CD4-positive, alpha-beta T cell (primary cell): ENCODE results near the gene PTCD3. TPM values are rescaled to one million over a fixed set of nuclear protein-coding genes. Genes with fewer than 3 reads are reported as not detected.

Experiments
- ATAC-seq: fragments of 200-7000 bp; cut with Tn5 transposase; one replicate; pipeline ENCODE4 v1.10.0; 2022; ENCODE audit warnings: mild to moderate bottlenecking; ENCODE audit not compliant: poor library complexity
- CTCF ChIA-PET: fragments of 350-600 bp; sonication (Branson Sonifier 250); formaldehyde crosslinking; loops from one replicate; lab custom pipeline; 2021; ENCODE audit warnings: antibody characterized with exemption, inconsistent platforms; lab: Charles Lee
- POLR2A ChIA-PET: fragments of 350-600 bp; sonication (Branson Sonifier 250); formaldehyde crosslinking; loops from one replicate; lab custom pipeline; 2021; ENCODE audit warnings: antibody characterized with exemption, inconsistent platforms; lab: Charles Lee
- DNase-seq, 14 experiments: peaks; one replicate each; pipeline ENCODE4 v3.0.0-alpha.2; 2013 to 2020; ENCODE audit warnings: mixed read lengths in 2 of 14
- H3K27ac ChIP-seq, 2 donors: one replicate each; pipeline versions ENCODE4 v1.5.1 to v1.7.0; 2013; ENCODE audit warnings: low read length in 2 of 2, low read depth in 1 of 2, mild to moderate bottlenecking in 1 of 2
- H3K27me3 ChIP-seq, 2 experiments: 1 replicate in 1 of 2; 2 replicates in 1 of 2; pipeline versions ENCODE4 v1.6.1 to v1.7.0; 2013; ENCODE audit warnings: low read length in 2 of 2, control low read depth in 1 of 2, mild to moderate bottlenecking in 1 of 2, moderate library complexity in 1 of 2; ENCODE audit not compliant: insufficient read depth in 2 of 2, control insufficient read depth in 1 of 2
- H3K36me3 ChIP-seq: one replicate; pipeline ENCODE4 v1.6.1; 2013; ENCODE audit warnings: low read length, control low read depth; ENCODE audit not compliant: insufficient read depth
- H3K4me1 ChIP-seq: one replicate; pipeline ENCODE4 v1.6.1; 2013; ENCODE audit warnings: low read length, control low read depth; ENCODE audit not compliant: insufficient read depth
- H3K4me3 ChIP-seq: one replicate; pipeline ENCODE4 v1.5.1; 2013; ENCODE audit warnings: mild to moderate bottlenecking, low read length, moderate library complexity
- H3K9me3 ChIP-seq, 2 experiments: 1 replicate in 1 of 2; 2 replicates in 1 of 2; pipeline versions ENCODE4 v1.6.1 to v1.7.0; 2013; ENCODE audit warnings: low read length in 2 of 2, mild to moderate bottlenecking in 2 of 2, control low read depth in 1 of 2, moderate library complexity in 1 of 2; ENCODE audit not compliant: control insufficient read depth in 1 of 2, insufficient read depth in 1 of 2
- H3K27ac Mint-ChIP-seq: one replicate; pipeline ENCODE4 v1.8.0; 2020; ENCODE audit warnings: mixed read lengths
- H3K27me3 Mint-ChIP-seq: one replicate; pipeline ENCODE4 v1.8.0; 2021; ENCODE audit warnings: mixed read lengths
- H3K36me3 Mint-ChIP-seq: one replicate; pipeline ENCODE4 v1.8.0; 2021; ENCODE audit warnings: low read depth, mixed read lengths
- H3K4me1 Mint-ChIP-seq: one replicate; pipeline ENCODE4 v1.8.0; 2021; ENCODE audit warnings: low read depth, mixed read lengths
- H3K4me3 Mint-ChIP-seq: one replicate; pipeline ENCODE4 v1.8.0; 2020; ENCODE audit warnings: mild to moderate bottlenecking, mixed read lengths
- H3K9me3 Mint-ChIP-seq: one replicate; pipeline ENCODE4 v1.8.0; 2020; ENCODE audit warnings: mixed read lengths
- CTCF ChIP-seq: fragments of 200-600 bp; IDR thresholded peaks from one replicate; pipeline ENCODE4 v1.8.0; 2022; ENCODE audit warnings: antibody characterized with exemption, mild to moderate bottlenecking
- intact Hi-C, 2 experiments: fragments of 100-400 bp; cut with DNase I in 1 of 2; cut with micrococcal nuclease in 1 of 2; formaldehyde crosslinking; loops; one replicate each; pipeline versions ENCODE4 v1.15.1 to v1.9.0; 2023 to 2025; cut with DNase I, micrococcal nuclease
- total RNA-seq, 174 experiments: library from RNA in 2 of 174; stranded (reverse) in 2 of 174; gene quantifications; one replicate each; pipeline ENCODE4 v1.2.3 and lab custom pipeline; 2021 to 2026

Gene PTCD3
- total RNA-seq, 2 experiments from 2014 or later: 154 to 161 TPM

- peaks cover 52% of the 10 kb centered on the region for H3K36me3 Mint-ChIP-seq
- POLR2A ChIA-PET: interaction anchor here (0.9 kb wide), 1 partner anchor 40 kb away, joined by 3 read pairs; no protein-coding TSS in a partner anchor
- TF ChIP-seq CTCF: no peak
- no peak overlapping the region for H3K4me3 ChIP-seq
- CTCF ChIA-PET: interaction anchor here (0.6 to 1.8 kb wide), 3 partner anchors 8 to 78 kb away, joined by 3 to 5 read pairs (median 3); no protein-coding TSS in a partner anchor
- no peak overlapping the region for H3K27ac ChIP-seq
- no peaks in the 10 kb centered on the region for H3K9me3 ChIP-seq
- no peaks in the 10 kb centered on the region for H3K9me3 Mint-ChIP-seq
- H3K4me3 Mint-ChIP-seq: no peak overlapping the region
- no peaks in the 10 kb centered on the region for H3K27me3 Mint-ChIP-seq
- DNase-seq: no peak
- intact Hi-C loops: no loop called here
- H3K4me1 Mint-ChIP-seq: no peaks in the 10 kb centered on the region
- H3K27ac Mint-ChIP-seq: no peak overlapping the region
- H3K4me1 ChIP-seq: no peaks in the 10 kb centered on the region
- no peaks in the 10 kb centered on the region for H3K27me3 ChIP-seq
- ATAC-seq: no peak
- peaks cover 48% of the 10 kb centered on the region for H3K36me3 ChIP-seq
These were observed 17.8 kb upstream of the PTCD3 start for GRCh38 chr2:86087936-86088850.

DNA sequence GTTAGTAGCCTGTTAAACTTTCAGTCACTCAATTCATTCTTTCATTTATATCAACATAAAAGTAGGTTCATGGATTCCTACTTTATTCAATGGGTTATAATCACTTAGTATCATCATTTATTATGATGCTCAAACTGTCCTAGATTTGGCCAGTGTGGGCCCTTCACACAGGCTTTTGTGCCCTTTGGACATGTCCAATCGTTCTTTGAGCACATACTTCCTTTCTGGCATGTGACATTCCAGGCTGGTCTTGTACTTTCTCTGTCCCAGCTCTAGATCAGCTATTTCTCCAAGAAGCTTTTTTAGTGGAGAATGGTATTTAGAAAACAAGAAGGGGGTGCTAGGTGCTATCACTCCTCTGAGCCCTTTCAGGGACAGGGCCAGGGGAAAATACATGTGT lies 11.8 kb upstream of the PTCD3 start:
- Histone ChIP-seq H3K9me3 (no peaks in the 10 kb centered on the region), H3K4me1 (no peaks in the 10 kb centered on the region), H3K4me3 (no peak overlapping the region), H3K36me3 (peaks cover 61% of the 10 kb centered on the region), H3K27ac (no peak overlapping the region), H3K27me3 (no peaks in the 10 kb centered on the region)
- POLR2A ChIA-PET: interaction anchor here (1.0 kb wide), 1 partner anchor 12 kb away, joined by 3 read pairs; the partner anchor contains the start of gene PTCD3
- H3K4me3 Mint-ChIP-seq: no peak overlapping the region
- TF ChIP-seq CTCF: no peak
- CTCF ChIA-PET: no interaction called here
- intact Hi-C loops: no loop called here
- no peaks in the 10 kb centered on the region for H3K27me3 Mint-ChIP-seq
- no peak for ATAC-seq
- DNase-seq: no peak
- no peak overlapping the region for H3K27ac Mint-ChIP-seq
- H3K4me1 Mint-ChIP-seq: peaks cover 15% of the 10 kb centered on the region
- peaks cover 65% of the 10 kb centered on the region for H3K36me3 Mint-ChIP-seq
- no peaks in the 10 kb centered on the region for H3K9me3 Mint-ChIP-seq

GRCh38 chr2:86097114-86097896 lies 8.7 kb upstream of the PTCD3 start:
- TF ChIP-seq CTCF: no peak
- H3K4me3 Mint-ChIP-seq: no peak overlapping the region
- H3K27ac Mint-ChIP-seq: no peak overlapping the region
- Histone ChIP-seq H3K36me3 (peaks cover 54% of the 10 kb centered on the region), H3K4me1 (no peaks in the 10 kb centered on the region), H3K9me3 (no peaks in the 10 kb centered on the region), H3K27ac (no peak overlapping the region), H3K27me3 (no peaks in the 10 kb centered on the region), H3K4me3 (no peak overlapping the region)
- ChIA-PET POLR2A (no interaction called here), CTCF (interaction anchor here (1.6 kb wide), 1 partner anchor 9 kb away, joined by 3 read pairs; no protein-coding TSS in a partner anchor)
- DNase-seq: no peak
- intact Hi-C loops: no loop called here
- H3K4me1 Mint-ChIP-seq: peaks cover 16% of the 10 kb centered on the region
- H3K9me3 Mint-ChIP-seq: no peaks in the 10 kb centered on the region
- no peaks in the 10 kb centered on the region for H3K27me3 Mint-ChIP-seq
- ATAC-seq: no peak
- H3K36me3 Mint-ChIP-seq: peaks cover 64% of the 10 kb centered on the region
